ENCODE measurements around the gene UNC5B. TPM values are rescaled to one million over a fixed set of nuclear protein-coding genes. Genes with fewer than 3 reads are reported as not detected.

The UNC5B gene
- polyA plus RNA-seq (0.96 to 3.1 TPM (median 1.1 TPM) in 3 replicates), polyA minus RNA-seq (2.4 to 5.0 TPM (median 3.4 TPM) in 3 replicates)
- polyA plus RNA-seq (2011; ENCODE audit: low read depth) = 10.8 TPM
- 0.84 and 0.92 TPM in 2 replicates for polyA plus RNA-seq (2011; cell fraction: cytosol; rRNA removed)
- 5.1 and 6.0 TPM in 2 replicates for polyA plus RNA-seq (2011; cell fraction: nucleus; rRNA removed)
- 1.2 and 23.9 TPM in 2 replicates for polyA plus RNA-seq (2012; ENCODE audit: low replicate concordance)
- polyA minus RNA-seq (2011; cell fraction: cytosol; rRNA and poly(A)+ RNA removed) = 2.9 TPM
- polyA minus RNA-seq (2011; cell fraction: nucleus; rRNA and poly(A)+ RNA removed) = 6.2 and 7.8 TPM in 2 replicates

GRCh38 chr10:71212318-71213126, at the start of gene UNC5B:
UNC5B (plus strand) TSS chr10:71212570; CDS start chr10:71212986, 416 bp downstream.
- Histone ChIP-seq H3K27me3 (ENCODE audit: control insufficient read depth, extremely low read depth, insufficient read depth, low read length) (peaks cover 35% of the 10 kb centered on the region), H3K9me1 (ENCODE audit: control insufficient read depth, extremely low read depth, insufficient read depth, low read length) (no peaks in the 10 kb centered on the region), H3K9ac (ENCODE audit: control insufficient read depth, extremely low read depth, insufficient read depth, low read length) (peak within 1 kb of the TSS; percentile 72), H3K79me2 (ENCODE audit: control insufficient read depth, insufficient read depth, low read length) (no peaks in the 10 kb centered on the region), H3K36me3 (ENCODE audit: control insufficient read depth in 2 of 2, extremely low read depth in 1 of 2, insufficient read depth in 2 of 2, low read length in 2 of 2) (no peaks in the 10 kb centered on the region), H4K20me1 (ENCODE audit: control insufficient read depth, extremely low read depth, insufficient read depth, low read length) (no peaks in the 10 kb centered on the region), H2AFZ (ENCODE audit: control insufficient read depth, low read length) (peak within 1 kb of the TSS; percentile 72), H3K4me3 (ENCODE audit: control insufficient read depth in 2 of 3, extremely low read depth in 1 of 3, insufficient read depth in 2 of 3, low read depth in 1 of 3, low read length in 3 of 3) (peak within 1 kb of the TSS; percentile 56 to 87 (median 69)), H3K4me1 (ENCODE audit: control insufficient read depth, extremely low read depth, insufficient read depth, low read length) (peaks cover 18% of the 10 kb centered on the region), H3K9me3 (ENCODE audit: control insufficient read depth, low read depth, low read length) (no peaks in the 10 kb centered on the region), H3K27ac (ENCODE audit: control insufficient read depth, insufficient read depth, low read length) (peak within 1 kb of the TSS; percentile 13), H3K4me2 (ENCODE audit: control insufficient read depth, extremely low read depth, insufficient read depth, low read depth, low read length) (peak within 1 kb of the TSS; percentile 82)
- no peak for TF ChIP-seq EZH2 (IDR thresholded peaks at IDR 0.05; ENCODE audit: low read length)
- TF ChIP-seq CTCF (optimal IDR thresholded peaks at IDR 0.05 in 1 of 3, IDR thresholded peaks at IDR 0.05 in 1 of 3, conservative IDR thresholded peaks at IDR 0.05 in 1 of 3; ENCODE audit: extremely low read depth in 1 of 3, insufficient read depth in 2 of 3, low read length in 3 of 3) = peak in 2 of 3 experiments; percentile 26 to 34
- no peak for FAIRE-seq
- dilution Hi-C loops (cut with MboI; ENCODE audit: extremely low pct_ligation_motif_present, low sequenced_read_pairs) = no loop called here
- no peak for DNase-seq (ENCODE audit: low read depth, low spot score)

GRCh38 chr10:71173466-71173865, 38.9 kb upstream of the UNC5B start:
- H3K4me2 ChIP-seq (ENCODE audit: control insufficient read depth, extremely low read depth, insufficient read depth, low read depth, low read length) = no peak overlapping the region
- no peak for DNase-seq (ENCODE audit: low read depth, low spot score)
- TF ChIP-seq EZH2 (IDR thresholded peaks at IDR 0.05; ENCODE audit: low read length) = no peak
- no peak for TF ChIP-seq CTCF (optimal IDR thresholded peaks at IDR 0.05 in 1 of 3, IDR thresholded peaks at IDR 0.05 in 1 of 3, conservative IDR thresholded peaks at IDR 0.05 in 1 of 3; ENCODE audit: extremely low read depth in 1 of 3, insufficient read depth in 2 of 3, low read length in 3 of 3)
- no peaks in the 10 kb centered on the region for H3K4me1 ChIP-seq (ENCODE audit: control insufficient read depth, extremely low read depth, insufficient read depth, low read length)
- peaks cover 24% of the 10 kb centered on the region for H3K27me3 ChIP-seq (ENCODE audit: control insufficient read depth, extremely low read depth, insufficient read depth, low read length)
- no peak overlapping the region for H2AFZ ChIP-seq (ENCODE audit: control insufficient read depth, low read length)
- no peak for FAIRE-seq
- H3K9ac ChIP-seq (ENCODE audit: control insufficient read depth, extremely low read depth, insufficient read depth, low read length) = no peak overlapping the region
- no peaks in the 10 kb centered on the region for H4K20me1 ChIP-seq (ENCODE audit: control insufficient read depth, extremely low read depth, insufficient read depth, low read length)
- H3K4me3 ChIP-seq (ENCODE audit: control insufficient read depth in 2 of 3, extremely low read depth in 1 of 3, insufficient read depth in 2 of 3, low read depth in 1 of 3, low read length in 3 of 3) = no peak overlapping the region
- H3K27ac ChIP-seq (ENCODE audit: control insufficient read depth, insufficient read depth, low read length) = no peak overlapping the region
- H3K79me2 ChIP-seq (ENCODE audit: control insufficient read depth, insufficient read depth, low read length) = no peaks in the 10 kb centered on the region
- H3K36me3 ChIP-seq (ENCODE audit: control insufficient read depth in 2 of 2, extremely low read depth in 1 of 2, insufficient read depth in 2 of 2, low read length in 2 of 2) = no peaks in the 10 kb centered on the region
- dilution Hi-C loops (cut with MboI; ENCODE audit: extremely low pct_ligation_motif_present, low sequenced_read_pairs) = no loop called here
- no peaks in the 10 kb centered on the region for H3K9me3 ChIP-seq (ENCODE audit: control insufficient read depth, low read depth, low read length)
- H3K9me1 ChIP-seq (ENCODE audit: control insufficient read depth, extremely low read depth, insufficient read depth, low read length) = no peaks in the 10 kb centered on the region
